A549 (cell line): Measurements from ENCODE around the gene UVRAG. TPM values are rescaled to one million over a fixed set of nuclear protein-coding genes. Genes with fewer than 3 reads are reported as not detected.

Experiments
- ATAC-seq, 2 experiments: fragments of 200-7000 bp in 1 of 2; fragments of >200 bp in 1 of 2; cut with Nextera tagmentation in 1 of 2; cut with Tn5 transposase in 1 of 2; 3 replicates each; pipeline versions ENCODE4 v1.8.0 to v1.9.1; 2018 to 2020; ENCODE audit warnings: mild to moderate bottlenecking in 1 of 2, moderate library complexity in 1 of 2
- CTCF ChIA-PET: fragments of 300-600 bp; sonication (Branson Sonifier 250); formaldehyde crosslinking; extraction: SDS; loops from one replicate; lab custom pipeline; 2021; ENCODE audit warnings: antibody characterized with exemption, inconsistent platforms; lab: Yijun Ruan, JAX
- POLR2A ChIA-PET: fragments of 350-600 bp; formaldehyde crosslinking; extraction: SDS; loops from one replicate; lab custom pipeline; 2021; ENCODE audit warnings: antibody characterized with exemption, inconsistent platforms; lab: Yijun Ruan, JAX
- DNase-seq, 2 experiments: peaks; one replicate each; pipeline versions ENCODE4 v3.0.0 to v3.0.0-alpha.2; 2011 to 2016; ENCODE audit warnings: low read depth in 1 of 2, low spot score in 1 of 2
- FAIRE-seq: peaks from 2 replicates; lab custom pipeline; 2011; peaks lifted over from hg19 to GRCh38; lab: Jason Lieb, UNC
- H3K27ac ChIP-seq, 2 experiments: fragments of >200 bp; sonication (Bioruptor Twin); formaldehyde crosslinking; 3 replicates each; pipeline ENCODE4 v1.5.1; 2016 to 2017
- H3K4me1 ChIP-seq: fragments of >200 bp; sonication (Bioruptor Twin); formaldehyde crosslinking; 3 replicates; pipeline ENCODE4 v1.6.1; 2016
- H3K4me2 ChIP-seq: fragments of >200 bp; sonication (Bioruptor Twin); formaldehyde crosslinking; 3 replicates; pipeline ENCODE4 v1.6.1; 2016
- H3K4me3 ChIP-seq: fragments of >200 bp; sonication (Bioruptor Twin); formaldehyde crosslinking; 3 replicates; pipeline ENCODE4 v1.5.1; 2016
- H3K9me3 ChIP-seq: fragments of >200 bp; sonication (Bioruptor Twin); formaldehyde crosslinking; 3 replicates; pipeline ENCODE4 v1.6.1; 2016
- ATOH8 ChIP-seq: fragments of 250-450 bp; sonication (Bioruptor Pico); IDR thresholded peaks from 2 replicates; pipeline ENCODE4 v1.5.0; 2020; ENCODE audit warnings: low read depth, mild to moderate bottlenecking, moderate library complexity
- CBX8 ChIP-seq: fragments of 200-600 bp; sonication (generic); IDR thresholded peaks from 2 replicates; pipeline ENCODE4 v1.6.1; 2016
- CHD2 ChIP-seq: fragments of 150-350 bp; IDR thresholded peaks from 2 replicates; pipeline ENCODE4 v1.6.1; 2014; ENCODE audit warnings: low read length; ENCODE audit not compliant: partially characterized antibody
- EHF ChIP-seq: fragments of 250-450 bp; sonication (Bioruptor Pico); IDR thresholded peaks from 2 replicates; pipeline ENCODE4 v1.5.0; 2020; ENCODE audit warnings: mild to moderate bottlenecking
- EHMT2 ChIP-seq: fragments of 200-600 bp; sonication (generic); IDR thresholded peaks from 2 replicates; pipeline ENCODE4 v1.6.1; 2016; ENCODE audit warnings: antibody characterized with exemption, low read depth, mild to moderate bottlenecking, moderate library complexity
- EP300 ChIP-seq, 2 experiments: fragments of >200 bp; sonication (Bioruptor Twin); formaldehyde crosslinking; IDR thresholded peaks; 2 replicates in 1 of 2; 3 replicates in 1 of 2; pipeline ENCODE4 v1.6.1; 2016 to 2017
- FOXS1 ChIP-seq: fragments of 250-450 bp; sonication (Bioruptor Pico); IDR thresholded peaks from 2 replicates; pipeline ENCODE4 v1.5.0; 2020; ENCODE audit warnings: mild to moderate bottlenecking, moderate library complexity
- GATA3 ChIP-seq: IDR thresholded peaks from 2 replicates; pipeline ENCODE4 v1.6.1; 2012; ENCODE audit warnings: borderline replicate concordance
- HDAC2 ChIP-seq: fragments of 200-600 bp; sonication (generic); IDR thresholded peaks from 2 replicates; pipeline ENCODE4 v1.6.1; 2016
- HES2 ChIP-seq: fragments of >200 bp; sonication (Bioruptor Twin); formaldehyde crosslinking; IDR thresholded peaks from 2 replicates; pipeline ENCODE4 v1.6.1; 2016
- HEYL ChIP-seq: fragments of 250-450 bp; sonication (Bioruptor Pico); IDR thresholded peaks from 2 replicates; pipeline ENCODE4 v1.8.0; 2021; ENCODE audit warnings: mild to moderate bottlenecking, moderate library complexity
- HOXA7 ChIP-seq: fragments of 250-450 bp; sonication (Bioruptor Pico); IDR thresholded peaks from 2 replicates; pipeline ENCODE4 v1.5.0; 2020; ENCODE audit warnings: mild to moderate bottlenecking, moderate library complexity
- HOXB5 ChIP-seq: fragments of 250-450 bp; sonication (Bioruptor Pico); IDR thresholded peaks from 2 replicates; pipeline ENCODE4 v1.5.0; 2020; ENCODE audit warnings: mild to moderate bottlenecking, moderate library complexity
- JUNB ChIP-seq: fragments of >200 bp; sonication (Bioruptor Twin); formaldehyde crosslinking; IDR thresholded peaks from 2 replicates; pipeline ENCODE4 v1.6.1; 2016
- KDM1A ChIP-seq: fragments of 200-600 bp; sonication (generic); IDR thresholded peaks from 2 replicates; pipeline ENCODE4 v1.6.1; 2016; ENCODE audit warnings: low read depth, mild to moderate bottlenecking
- KDM5A ChIP-seq: fragments of 200-600 bp; sonication (generic); IDR thresholded peaks from 2 replicates; pipeline ENCODE4 v1.6.1; 2016; ENCODE audit warnings: antibody characterized with exemption, mild to moderate bottlenecking
- NFE2L2 ChIP-seq: fragments of 150-350 bp; conservative IDR thresholded peaks from 2 replicates; pipeline ENCODE4 v1.6.1; 2014; ENCODE audit warnings: low read length
- PHF8 ChIP-seq: fragments of 200-600 bp; sonication (generic); IDR thresholded peaks from 2 replicates; pipeline ENCODE4 v1.6.1; 2016; ENCODE audit warnings: low read depth, mild to moderate bottlenecking, antibody characterized with exemption, moderate library complexity, borderline replicate concordance
- POLR2AphosphoS2 ChIP-seq: conservative IDR thresholded peaks from 2 replicates; pipeline ENCODE4 v1.6.1; 2012; ENCODE audit warnings: low read length, improper control_type of control experiment, inconsistent platforms
- RCOR1 ChIP-seq: fragments of 150-350 bp; IDR thresholded peaks from 2 replicates; pipeline ENCODE4 v1.6.1; 2014; ENCODE audit warnings: antibody characterized with exemption, low read length, low read depth
- SREBF2 ChIP-seq: fragments of 450-650 bp; IDR thresholded peaks from 2 replicates; pipeline ENCODE4 v1.6.1; 2014; ENCODE audit warnings: mild to moderate bottlenecking, moderate library complexity
- TP53 ChIP-seq: fragments of 250-450 bp; sonication (Bioruptor Pico); IDR thresholded peaks from 2 replicates; pipeline ENCODE4 v1.5.0; 2021; ENCODE audit warnings: mild to moderate bottlenecking, moderate library complexity
- ZC3H11A ChIP-seq: fragments of 450-650 bp; IDR thresholded peaks from 2 replicates; pipeline ENCODE4 v1.6.1; 2014; ENCODE audit warnings: antibody characterized with exemption, mild to moderate bottlenecking
- ZNF302 ChIP-seq: fragments of 250-450 bp; sonication (Bioruptor Pico); IDR thresholded peaks from 2 replicates; pipeline ENCODE4 v1.9.0; 2021; ENCODE audit warnings: inconsistent platforms, mild to moderate bottlenecking, moderate library complexity
- WGBS: methylation state at CpG from one replicate; pipeline ENCODE4 v1.1.6; 2017; ENCODE audit errors: missing lambda C conversion rate; 5-methylcytosine and 5-hydroxymethylcytosine counted together
- polyA plus RNA-seq, 4 experiments: library from polyadenylated mRNA; depleted of rRNA in 3 of 4; stranded (reverse); fragments of >200 nt; fragmentation: RNase III in 1 of 4; extraction: RNeasy Plus Mini Kit Qiagen cat#74134 plus additional on column Dnase treatment in 1 of 4; gene quantifications; 2 replicates in 3 of 4; 3 replicates in 1 of 4; pipeline ENCODE4 v1.2.3, GENCODE V29; 2011 to 2017
- TF ChIP-seq, protein P1 (sequence below): fragments of >200 bp; sonication (Bioruptor Twin); formaldehyde crosslinking; IDR thresholded peaks from 3 replicates; pipeline ENCODE4 v1.5.1; 2016
- TF ChIP-seq, protein P2 (sequence below): fragments of >200 bp; sonication (Bioruptor Twin); formaldehyde crosslinking; IDR thresholded peaks from 3 replicates; pipeline ENCODE4 v1.6.1; 2016
- TF ChIP-seq, protein P3 (sequence below): fragments of 250-450 bp; sonication (Bioruptor Pico); IDR thresholded peaks from 2 replicates; pipeline ENCODE4 v1.5.0; 2021; ENCODE audit warnings: mild to moderate bottlenecking, moderate library complexity, borderline replicate concordance

UVRAG gene
- polyA plus RNA-seq, 2 of the 4 experiments (the other 2 are of a cell fraction) = 6.1 to 14.1 TPM

GRCh38 chr11:75816561-75817239 lies 1.7 kb downstream of the UVRAG start (continued):
- TF ChIP-seq, protein P1, sequence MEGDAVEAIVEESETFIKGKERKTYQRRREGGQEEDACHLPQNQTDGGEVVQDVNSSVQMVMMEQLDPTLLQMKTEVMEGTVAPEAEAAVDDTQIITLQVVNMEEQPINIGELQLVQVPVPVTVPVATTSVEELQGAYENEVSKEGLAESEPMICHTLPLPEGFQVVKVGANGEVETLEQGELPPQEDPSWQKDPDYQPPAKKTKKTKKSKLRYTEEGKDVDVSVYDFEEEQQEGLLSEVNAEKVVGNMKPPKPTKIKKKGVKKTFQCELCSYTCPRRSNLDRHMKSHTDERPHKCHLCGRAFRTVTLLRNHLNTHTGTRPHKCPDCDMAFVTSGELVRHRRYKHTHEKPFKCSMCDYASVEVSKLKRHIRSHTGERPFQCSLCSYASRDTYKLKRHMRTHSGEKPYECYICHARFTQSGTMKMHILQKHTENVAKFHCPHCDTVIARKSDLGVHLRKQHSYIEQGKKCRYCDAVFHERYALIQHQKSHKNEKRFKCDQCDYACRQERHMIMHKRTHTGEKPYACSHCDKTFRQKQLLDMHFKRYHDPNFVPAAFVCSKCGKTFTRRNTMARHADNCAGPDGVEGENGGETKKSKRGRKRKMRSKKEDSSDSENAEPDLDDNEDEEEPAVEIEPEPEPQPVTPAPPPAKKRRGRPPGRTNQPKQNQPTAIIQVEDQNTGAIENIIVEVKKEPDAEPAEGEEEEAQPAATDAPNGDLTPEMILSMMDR = no peak
- no peak for TF ChIP-seq EP300 (IDR thresholded peaks at IDR 0.05)
- TF ChIP-seq HES2 = no peak
- no peak for TF ChIP-seq HOXA7 (CRISPR knock-in tag)
- TF ChIP-seq NFE2L2 = no peak

DNA sequence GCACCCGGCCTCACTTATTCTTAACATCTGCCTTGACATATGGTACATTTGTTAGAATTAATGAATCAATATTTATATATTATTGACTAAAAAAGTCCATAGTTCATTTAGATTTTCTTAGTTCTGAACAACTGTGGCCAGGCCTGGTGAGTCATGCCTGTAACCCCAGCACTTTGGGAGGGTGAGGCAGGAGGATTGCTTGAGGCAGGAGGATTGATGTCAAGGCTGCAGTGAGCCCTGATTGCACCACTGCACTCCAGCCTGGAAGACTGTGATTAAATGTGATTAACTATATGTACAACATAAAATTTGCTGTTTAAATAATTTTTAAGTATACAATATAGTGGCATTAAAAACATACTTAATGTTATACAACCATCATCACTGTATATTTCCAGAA lies 5.6 kb downstream of the UVRAG start:
- DNase-seq (no peak), ATAC-seq (no peak), FAIRE-seq (no peak)
- WGBS = 96% methylated on average over 1 of the region's 1 CpG
- Histone ChIP-seq H3K9me3 (no peaks in the 10 kb centered on the region), H3K4me2 (no peak overlapping the region; the same call in 2 of the 3 replicates), H3K4me3 (no peak overlapping the region), H3K4me1 (peaks cover 24% of the 10 kb centered on the region), H3K27ac (no peak overlapping the region)
- no peak for TF ChIP-seq HEYL (CRISPR knock-in tag)
- no peak for TF ChIP-seq PHF8
- no peak for TF ChIP-seq EP300 (IDR thresholded peaks at IDR 0.05)
- TF ChIP-seq EHF (CRISPR knock-in tag) = no peak
- no peak for TF ChIP-seq FOXS1 (CRISPR knock-in tag)
- TF ChIP-seq RCOR1 = no peak
- no peak for TF ChIP-seq TP53
- ChIA-PET POLR2A (no interaction called here), CTCF (interaction anchor here (1.3 to 1.6 kb wide), 3 partner anchors 17 to 498 kb away, joined by 3 to 7 read pairs (median 3); no protein-coding TSS in a partner anchor)

DNA sequence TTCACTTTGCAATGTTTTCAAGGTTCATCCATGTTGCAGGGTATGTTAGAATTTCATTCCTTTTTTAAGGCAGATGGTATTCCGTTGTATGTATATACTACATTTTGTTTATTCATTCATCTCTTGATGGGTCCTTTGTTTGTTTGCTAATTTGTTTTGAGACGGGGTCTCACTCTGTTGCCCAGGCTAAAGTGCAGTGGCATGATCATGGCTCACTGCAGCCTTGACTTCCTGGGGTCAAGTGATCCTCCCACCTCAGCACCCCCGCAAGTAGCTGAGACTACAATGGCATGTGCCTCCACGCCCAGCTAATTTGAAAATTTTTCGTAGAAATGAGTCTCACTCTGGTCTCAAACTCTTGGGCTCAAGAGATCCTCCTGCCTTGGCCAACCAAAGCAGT lies 6.2 kb downstream of the UVRAG start:
- ATAC-seq = no peak
- POLR2A ChIA-PET = no interaction called here
- Histone ChIP-seq H3K4me3 (no peak overlapping the region), H3K4me2 (no peak overlapping the region), H3K4me1 (peaks cover 22% of the 10 kb centered on the region), H3K27ac (no peak overlapping the region), H3K9me3 (no peaks in the 10 kb centered on the region)
- CTCF ChIA-PET = interaction anchor here (1.3 kb wide), 1 partner anchor 46 kb away, joined by 3 read pairs; no protein-coding TSS in a partner anchor
- 93% methylated on average over 5 of the region's 5 CpGs for WGBS
- TF ChIP-seq ZC3H11A = no peak
- TF ChIP-seq ZNF302 (CRISPR knock-in tag) = no peak
- TF ChIP-seq SREBF2 = no peak
- TF ChIP-seq, protein P1 = no peak
- TF ChIP-seq CHD2 = no peak
- TF ChIP-seq PHF8 = no peak
- TF ChIP-seq POLR2AphosphoS2 = no peak
- TF ChIP-seq, protein P2, sequence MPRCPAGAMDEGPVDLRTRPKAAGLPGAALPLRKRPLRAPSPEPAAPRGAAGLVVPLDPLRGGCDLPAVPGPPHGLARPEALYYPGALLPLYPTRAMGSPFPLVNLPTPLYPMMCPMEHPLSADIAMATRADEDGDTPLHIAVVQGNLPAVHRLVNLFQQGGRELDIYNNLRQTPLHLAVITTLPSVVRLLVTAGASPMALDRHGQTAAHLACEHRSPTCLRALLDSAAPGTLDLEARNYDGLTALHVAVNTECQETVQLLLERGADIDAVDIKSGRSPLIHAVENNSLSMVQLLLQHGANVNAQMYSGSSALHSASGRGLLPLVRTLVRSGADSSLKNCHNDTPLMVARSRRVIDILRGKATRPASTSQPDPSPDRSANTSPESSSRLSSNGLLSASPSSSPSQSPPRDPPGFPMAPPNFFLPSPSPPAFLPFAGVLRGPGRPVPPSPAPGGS = no peak
- TF ChIP-seq CBX8 = no peak
- no peak for TF ChIP-seq GATA3
- no peak for TF ChIP-seq KDM1A
- no peak for TF ChIP-seq EP300 (IDR thresholded peaks at IDR 0.05)
- no peak for TF ChIP-seq ATOH8 (CRISPR knock-in tag)
- no peak for TF ChIP-seq HOXB5 (CRISPR knock-in tag)
- TF ChIP-seq JUNB = no peak
- TF ChIP-seq, protein P3, sequence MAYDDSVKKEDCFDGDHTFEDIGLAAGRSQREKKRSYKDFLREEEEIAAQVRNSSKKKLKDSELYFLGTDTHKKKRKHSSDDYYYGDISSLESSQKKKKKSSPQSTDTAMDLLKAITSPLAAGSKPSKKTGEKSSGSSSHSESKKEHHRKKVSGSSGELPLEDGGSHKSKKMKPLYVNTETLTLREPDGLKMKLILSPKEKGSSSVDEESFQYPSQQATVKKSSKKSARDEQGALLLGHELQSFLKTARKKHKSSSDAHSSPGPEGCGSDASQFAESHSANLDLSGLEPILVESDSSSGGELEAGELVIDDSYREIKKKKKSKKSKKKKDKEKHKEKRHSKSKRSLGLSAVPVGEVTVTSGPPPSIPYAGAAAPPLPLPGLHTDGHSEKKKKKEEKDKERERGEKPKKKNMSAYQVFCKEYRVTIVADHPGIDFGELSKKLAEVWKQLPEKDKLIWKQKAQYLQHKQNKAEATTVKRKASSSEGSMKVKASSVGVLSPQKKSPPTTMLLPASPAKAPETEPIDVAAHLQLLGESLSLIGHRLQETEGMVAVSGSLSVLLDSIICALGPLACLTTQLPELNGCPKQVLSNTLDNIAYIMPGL (CRISPR knock-in tag) = no peak
- no peak for TF ChIP-seq HDAC2
- TF ChIP-seq EHMT2 = no peak
- no peak for TF ChIP-seq KDM5A
- no peak for FAIRE-seq
- no peak for DNase-seq
